ENCODE results near the gene SNAPC3.

DNA sequence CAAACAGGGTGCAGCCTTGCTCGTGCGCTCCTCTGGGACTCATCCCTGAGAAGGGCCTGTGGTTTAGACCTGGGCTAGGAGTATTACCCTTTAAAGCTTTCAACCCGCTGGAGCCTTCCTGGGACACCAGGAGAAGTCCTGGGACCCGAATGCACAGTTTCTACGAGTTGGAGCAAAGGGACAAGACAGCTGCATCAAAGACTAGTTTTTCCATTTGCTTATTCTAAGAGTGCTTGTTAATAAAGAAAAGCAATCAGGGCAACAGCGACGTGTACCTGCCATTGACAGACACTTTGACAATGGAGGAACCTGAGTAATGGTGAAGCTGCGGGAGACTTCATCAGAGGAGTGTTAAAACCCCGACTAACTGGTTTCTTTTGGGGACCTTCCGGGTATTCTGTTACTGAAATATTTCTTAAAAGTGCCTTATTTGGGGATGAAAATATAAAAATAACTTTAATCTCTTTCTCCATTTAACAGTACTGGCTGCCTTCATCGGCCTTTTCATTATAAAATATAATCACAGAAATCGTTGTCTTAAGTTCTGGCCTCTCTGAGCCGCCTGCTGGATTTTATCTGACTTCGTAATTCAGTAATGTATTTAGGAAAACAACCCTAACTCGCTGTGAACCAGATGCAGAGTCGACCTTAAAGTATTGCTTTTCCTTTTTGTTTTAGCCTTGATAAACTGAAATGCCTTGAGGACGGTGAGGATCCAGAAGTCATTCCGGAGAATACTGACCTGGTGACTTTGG is 732 bp downstream of the SNAPC3 start:
- TF ChIP-seq, protein P1, sequence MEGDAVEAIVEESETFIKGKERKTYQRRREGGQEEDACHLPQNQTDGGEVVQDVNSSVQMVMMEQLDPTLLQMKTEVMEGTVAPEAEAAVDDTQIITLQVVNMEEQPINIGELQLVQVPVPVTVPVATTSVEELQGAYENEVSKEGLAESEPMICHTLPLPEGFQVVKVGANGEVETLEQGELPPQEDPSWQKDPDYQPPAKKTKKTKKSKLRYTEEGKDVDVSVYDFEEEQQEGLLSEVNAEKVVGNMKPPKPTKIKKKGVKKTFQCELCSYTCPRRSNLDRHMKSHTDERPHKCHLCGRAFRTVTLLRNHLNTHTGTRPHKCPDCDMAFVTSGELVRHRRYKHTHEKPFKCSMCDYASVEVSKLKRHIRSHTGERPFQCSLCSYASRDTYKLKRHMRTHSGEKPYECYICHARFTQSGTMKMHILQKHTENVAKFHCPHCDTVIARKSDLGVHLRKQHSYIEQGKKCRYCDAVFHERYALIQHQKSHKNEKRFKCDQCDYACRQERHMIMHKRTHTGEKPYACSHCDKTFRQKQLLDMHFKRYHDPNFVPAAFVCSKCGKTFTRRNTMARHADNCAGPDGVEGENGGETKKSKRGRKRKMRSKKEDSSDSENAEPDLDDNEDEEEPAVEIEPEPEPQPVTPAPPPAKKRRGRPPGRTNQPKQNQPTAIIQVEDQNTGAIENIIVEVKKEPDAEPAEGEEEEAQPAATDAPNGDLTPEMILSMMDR (conservative IDR thresholded peaks at IDR 0.05; ENCODE audit: low read depth, low read length): no peak
- TF ChIP-seq EZH2 (IDR thresholded peaks at IDR 0.05; ENCODE audit: borderline replicate concordance, low read depth, low read length, poor library complexity, severe bottlenecking): no peak
